Activated CD8-positive, alpha-beta memory T cell treated with anti-CD3 and anti-CD28 coated beads for 36 hours (primary cell): Measurements from ENCODE around the gene NR2F1. TPM values are rescaled to one million over a fixed set of nuclear protein-coding genes. Genes with fewer than 3 reads are reported as not detected.

Source experiments
- CTCF ChIA-PET: fragments of 350-600 bp; sonication (Branson Sonifier 250); formaldehyde crosslinking; loops from one replicate; lab custom pipeline; 2021; ENCODE audit warnings: antibody characterized with exemption; lab: Charles Lee
- POLR2A ChIA-PET: fragments of 350-600 bp; sonication (Branson Sonifier 250); formaldehyde crosslinking; loops from one replicate; lab custom pipeline; 2021; ENCODE audit warnings: antibody characterized with exemption; lab: Charles Lee
- total RNA-seq, 2 experiments: library from RNA; stranded (reverse); gene quantifications; one replicate each; pipeline ENCODE4 v1.2.3, GENCODE V29; 2021

NR2F1 gene
- total RNA-seq, 2 experiments from 2014 or later, result not detected

DNA sequence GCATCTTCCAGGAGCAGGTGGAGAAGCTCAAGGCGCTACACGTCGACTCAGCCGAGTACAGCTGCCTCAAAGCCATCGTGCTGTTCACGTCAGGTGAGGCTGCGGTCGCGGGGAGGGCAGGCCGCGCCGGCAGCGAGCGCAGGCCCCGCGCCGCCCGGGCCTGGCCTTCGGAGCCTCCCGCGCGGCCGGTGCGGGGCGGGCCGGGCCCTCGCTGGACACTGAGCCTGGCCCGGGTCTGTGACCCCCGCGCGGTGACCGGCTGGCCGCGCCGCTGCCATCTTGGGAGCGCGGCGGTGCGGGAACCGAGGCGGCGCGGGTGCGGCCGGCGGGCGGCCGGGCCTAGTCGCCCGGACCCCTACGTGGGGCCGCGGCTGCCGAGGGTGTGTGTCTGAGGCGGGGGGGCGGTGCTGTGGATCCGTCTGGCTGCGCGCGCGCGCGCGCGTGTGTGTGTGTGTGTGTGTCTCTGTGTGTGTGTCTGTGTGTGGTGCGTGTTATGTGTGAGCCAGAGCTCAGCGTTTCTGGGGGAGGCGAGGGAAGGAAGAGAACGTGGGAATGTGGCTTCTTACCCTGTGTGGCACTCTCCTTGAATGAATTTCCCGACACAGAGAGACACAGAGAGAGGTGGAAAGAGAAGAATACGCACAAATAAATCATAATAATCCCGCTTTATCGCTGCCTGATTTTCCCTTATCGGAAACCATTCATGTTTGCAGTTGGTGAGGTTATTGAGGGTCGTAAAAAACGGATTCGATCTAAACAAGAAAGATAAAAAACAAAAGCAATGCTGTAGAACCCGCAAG lies 5.5 kb downstream of the NR2F1 start:
- CTCF ChIA-PET, result no interaction called here
- POLR2A ChIA-PET, result no interaction called here

DNA sequence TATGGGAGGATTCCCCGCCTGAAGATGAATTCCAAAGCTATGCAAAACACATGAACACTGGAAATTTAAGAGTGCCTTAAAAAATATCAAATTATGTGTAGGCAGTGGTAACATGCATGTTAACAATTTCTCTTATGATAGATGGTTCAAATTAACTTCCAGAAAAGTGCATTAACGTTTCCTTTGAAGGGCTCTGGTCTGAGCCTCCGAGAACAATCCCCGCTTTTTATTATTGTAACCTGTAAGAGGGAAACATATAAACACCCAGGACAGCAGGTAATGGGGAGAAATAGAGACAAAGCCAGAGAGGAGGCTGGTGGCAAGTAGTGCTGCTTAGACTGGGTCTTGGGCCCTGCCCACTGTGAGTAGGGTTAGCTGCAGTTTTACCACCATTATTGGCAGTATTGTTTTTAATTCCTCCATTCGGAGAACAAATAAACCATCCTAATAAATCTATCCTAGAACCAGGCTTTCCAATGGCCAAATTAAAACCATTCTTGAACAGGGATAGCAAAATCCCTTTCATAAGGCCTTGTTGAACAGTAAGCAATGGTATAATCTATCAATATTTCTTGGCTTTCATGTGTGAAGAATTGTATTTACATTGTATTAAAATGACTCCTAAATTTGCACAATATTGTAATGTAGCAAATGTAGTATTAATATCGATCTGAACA lies 6.3 kb downstream of the NR2F1 start:
- ChIA-PET CTCF (no interaction called here), POLR2A (no interaction called here)

DNA sequence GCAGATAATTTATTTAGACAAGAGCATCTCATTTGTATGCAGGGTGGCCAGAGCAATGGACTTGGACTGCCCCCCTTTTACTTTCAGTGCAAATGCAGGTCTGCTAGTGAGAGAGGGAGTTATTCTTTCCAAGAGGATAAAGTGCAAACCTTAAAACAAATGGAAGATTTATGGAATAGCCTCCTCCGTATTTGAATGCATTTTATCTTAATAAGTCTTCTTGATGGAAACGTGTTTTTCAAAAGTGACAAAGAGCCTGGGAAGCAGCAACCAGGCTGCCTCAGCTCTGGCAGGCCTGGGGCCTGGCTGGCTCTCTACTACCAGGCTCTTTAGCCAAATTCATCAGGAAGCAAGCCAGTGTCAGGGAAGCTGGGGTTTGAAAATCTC lies 6.8 kb downstream of the NR2F1 start:
- POLR2A ChIA-PET, result interaction anchor here (0.6 kb wide), 1 partner anchor 18 kb away, joined by 3 read pairs; no protein-coding TSS in a partner anchor
- CTCF ChIA-PET, result no interaction called here

DNA sequence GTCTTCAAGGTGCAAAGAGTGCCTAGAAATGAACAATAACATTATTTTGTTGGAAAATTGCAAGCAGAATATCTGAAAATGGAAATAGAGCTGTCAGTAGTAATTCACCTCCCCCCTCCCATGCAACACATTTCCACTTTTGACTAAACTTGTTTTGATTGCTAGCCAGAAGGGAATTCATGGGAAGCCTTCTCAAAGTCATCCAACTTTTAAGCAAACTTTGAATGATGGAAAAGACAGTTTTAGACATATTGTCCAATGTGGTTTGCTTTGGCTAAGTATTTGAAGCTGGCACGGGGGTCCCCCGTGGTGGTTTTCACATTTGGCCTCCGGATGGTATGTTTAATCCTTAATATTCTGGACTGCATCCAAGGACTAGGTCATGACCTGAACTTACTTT lies 7.5 kb downstream of the NR2F1 start:
- POLR2A ChIA-PET, result interaction anchor here (0.6 kb wide), 1 partner anchor 19 kb away, joined by 3 read pairs; no protein-coding TSS in a partner anchor
- CTCF ChIA-PET, result no interaction called here

DNA sequence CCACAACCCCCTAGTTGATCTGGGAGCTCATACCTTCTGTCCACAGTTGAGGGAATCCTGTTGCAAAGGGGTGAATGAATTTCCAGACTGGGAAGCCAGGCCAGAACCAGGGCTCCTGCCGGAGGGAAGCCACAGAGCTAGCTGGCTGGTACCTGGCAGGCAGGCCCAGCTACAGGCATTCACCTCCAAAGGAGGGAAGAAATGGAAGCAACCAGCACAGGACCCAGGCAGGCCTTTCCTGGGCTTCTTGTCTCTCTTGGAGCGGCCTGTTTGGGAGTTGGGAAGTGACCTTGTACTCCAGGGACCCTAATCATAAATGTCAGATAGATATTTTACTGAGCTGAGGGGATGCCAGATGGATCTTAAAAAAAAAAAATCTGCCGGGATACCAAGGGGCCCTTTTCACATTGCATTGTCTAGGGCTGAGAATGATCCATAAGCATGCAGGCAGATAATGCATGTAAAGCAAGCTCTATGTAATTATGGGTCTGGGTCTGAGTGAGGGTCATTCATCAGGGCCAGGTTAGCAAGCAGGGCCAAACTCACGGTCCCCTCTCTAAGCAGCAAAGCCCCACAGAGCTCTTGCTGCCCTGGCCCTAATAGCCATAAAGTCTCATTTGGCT lies 8.4 kb downstream of the NR2F1 start:
- ChIA-PET POLR2A (no interaction called here), CTCF (no interaction called here)

DNA sequence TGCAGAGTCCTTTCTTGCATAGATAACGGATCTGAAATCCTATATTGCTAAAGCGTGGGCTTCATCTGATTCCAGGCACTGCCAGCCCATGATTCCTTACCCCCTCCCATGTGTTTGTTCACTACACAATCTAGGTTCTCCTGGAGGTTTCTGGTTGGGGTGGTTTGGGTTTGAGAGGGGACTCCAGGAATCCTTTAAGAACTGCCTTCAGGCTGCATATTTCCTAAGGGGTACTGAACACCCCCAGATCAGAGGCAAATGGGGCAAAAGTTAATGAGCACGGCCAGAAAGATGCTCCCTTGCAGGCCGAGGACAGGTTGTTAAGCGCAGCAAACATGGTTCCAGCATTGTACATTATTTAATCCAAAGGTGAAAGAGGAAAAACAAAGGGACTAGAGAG lies 9.9 kb downstream of the NR2F1 start:
- POLR2A ChIA-PET, result no interaction called here

DNA sequence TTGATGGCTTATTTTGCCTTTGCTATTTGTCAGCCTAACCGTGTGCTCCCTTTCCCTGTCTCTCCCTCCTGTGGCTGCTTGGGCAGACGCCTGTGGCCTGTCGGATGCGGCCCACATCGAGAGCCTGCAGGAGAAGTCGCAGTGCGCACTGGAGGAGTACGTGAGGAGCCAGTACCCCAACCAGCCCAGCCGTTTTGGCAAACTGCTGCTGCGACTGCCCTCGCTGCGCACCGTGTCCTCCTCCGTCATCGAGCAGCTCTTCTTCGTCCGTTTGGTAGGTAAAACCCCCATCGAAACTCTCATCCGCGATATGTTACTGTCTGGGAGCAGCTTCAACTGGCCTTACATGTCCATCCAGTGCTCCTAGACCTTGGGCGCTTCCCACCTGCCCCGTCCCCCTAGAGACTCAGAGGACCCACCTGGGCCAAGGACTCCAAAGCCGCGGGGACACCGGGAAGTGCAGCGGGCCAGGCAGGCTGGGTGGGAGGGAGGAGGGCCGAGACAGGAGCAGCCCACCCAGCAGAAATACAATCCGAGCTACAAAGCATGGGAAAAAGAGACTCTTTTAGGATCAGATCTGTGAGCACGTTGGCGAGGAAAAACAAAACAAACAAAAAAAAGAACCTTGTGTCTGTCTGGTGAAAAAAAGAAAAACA lies 10.6 kb downstream of the NR2F1 start:
- ChIA-PET CTCF (no interaction called here), POLR2A (no interaction called here)

More for the DNA sequence above, 9.9 kb downstream of the NR2F1 start:
- CTCF ChIA-PET, result no interaction called here

DNA sequence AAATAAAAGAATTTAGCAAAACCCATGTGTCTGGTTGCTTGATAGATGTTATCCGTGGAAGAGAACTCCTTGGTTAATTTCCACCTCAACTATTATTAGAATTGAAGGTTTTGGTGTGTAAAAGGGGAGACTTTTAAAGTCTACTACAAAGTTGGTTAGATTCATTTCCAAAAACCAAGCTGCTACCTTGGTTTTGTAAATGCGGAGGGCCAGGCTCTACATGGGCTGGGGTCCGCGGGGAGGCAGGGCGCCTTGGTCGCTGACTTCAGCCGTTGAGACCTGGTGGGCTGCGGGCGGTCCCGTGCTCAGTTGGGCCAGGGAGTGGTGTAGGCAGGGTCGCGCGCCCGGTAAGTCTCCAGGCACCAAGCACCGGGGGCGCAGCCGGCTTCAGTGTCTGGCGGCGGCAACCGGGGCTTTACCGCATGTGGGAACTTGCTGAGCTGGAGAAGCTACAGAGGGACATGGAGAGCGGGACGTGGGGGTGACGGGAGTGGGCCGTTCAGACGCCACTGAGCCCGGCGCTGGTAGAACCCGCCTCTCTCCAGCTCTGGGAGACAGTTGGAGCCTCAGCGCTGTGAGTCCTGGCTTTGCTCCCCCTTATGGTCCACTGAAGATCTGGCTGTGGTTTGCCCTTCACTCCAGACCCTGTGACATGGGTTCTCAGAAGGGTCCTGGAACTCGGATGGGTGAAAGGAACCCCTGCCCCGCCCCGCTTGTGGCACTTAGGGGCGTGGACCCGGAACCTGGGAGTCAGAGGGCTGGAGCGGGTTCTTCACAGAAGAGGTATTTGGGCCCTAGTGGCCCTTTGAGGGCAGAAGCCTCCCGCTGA lies 11.8 kb downstream of the NR2F1 start:
- CTCF ChIA-PET, result interaction anchor here (0.7 to 1.6 kb wide), 3 partner anchors 13 to 25 kb away, joined by 3 to 4 read pairs (median 3); no protein-coding TSS in a partner anchor
- POLR2A ChIA-PET, result no interaction called here

DNA sequence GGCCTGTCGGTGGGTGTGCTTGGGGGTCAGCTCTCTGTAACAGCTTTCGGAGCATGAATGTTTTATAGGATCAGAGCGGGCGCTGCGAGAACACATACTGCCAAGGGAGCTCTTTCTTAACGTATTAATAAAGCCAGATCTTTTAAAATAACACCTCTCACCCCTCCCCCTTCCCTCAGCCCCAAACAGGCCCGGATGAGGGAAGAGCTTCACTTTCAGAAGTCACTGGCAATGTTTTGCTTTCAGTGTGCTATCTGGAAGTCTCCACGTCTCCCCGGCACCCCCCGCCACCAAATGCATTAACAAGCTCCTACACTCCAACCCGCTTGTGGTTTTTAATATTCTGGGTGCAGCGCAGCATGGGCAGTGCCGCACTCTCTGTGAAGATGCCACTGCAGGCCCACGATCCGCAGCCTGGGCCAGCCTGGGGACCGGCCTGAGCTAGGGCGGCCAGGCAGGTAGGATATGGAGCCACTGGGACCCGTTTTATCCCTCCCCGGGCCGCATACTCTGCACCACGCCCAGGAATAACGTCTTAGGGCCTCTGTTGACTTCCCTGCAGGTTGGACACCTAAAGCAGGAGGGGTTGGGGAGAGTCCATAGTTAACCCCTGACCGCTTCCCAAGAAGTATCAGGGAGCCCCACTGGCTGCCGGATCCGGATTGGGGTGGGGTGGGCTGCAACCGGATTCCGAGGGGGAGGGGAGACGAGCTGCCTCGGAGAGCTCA lies 12.6 kb downstream of the NR2F1 start:
- ChIA-PET POLR2A (no interaction called here), CTCF (interaction anchor here (0.7 to 1.6 kb wide), 3 partner anchors 12 to 25 kb away, joined by 3 to 4 read pairs (median 3); no protein-coding TSS in a partner anchor)

DNA sequence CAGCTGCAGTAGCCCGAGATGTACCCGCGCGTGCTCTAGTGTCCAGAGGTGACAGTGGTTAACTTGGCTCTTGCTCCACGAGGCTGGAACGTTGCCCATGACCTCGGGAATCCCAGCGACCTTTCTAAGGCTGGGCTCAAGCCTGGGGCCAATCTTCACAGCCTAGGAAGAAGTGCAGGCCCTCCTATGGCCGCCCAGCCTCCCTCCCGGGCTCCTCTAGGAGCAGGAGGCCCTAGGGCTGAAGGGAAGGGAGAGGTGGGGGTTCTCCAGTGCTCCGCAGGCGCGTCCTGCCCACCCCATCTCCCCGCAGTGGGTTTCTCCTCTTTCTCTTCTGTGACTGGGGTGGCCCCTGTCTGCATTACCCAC lies 13.3 kb downstream of the NR2F1 start:
- ChIA-PET POLR2A (no interaction called here), CTCF (interaction anchor here (1.4 to 1.6 kb wide), 2 partner anchors 12 to 16 kb away, joined by 3 to 4 read pairs; no protein-coding TSS in a partner anchor)

DNA sequence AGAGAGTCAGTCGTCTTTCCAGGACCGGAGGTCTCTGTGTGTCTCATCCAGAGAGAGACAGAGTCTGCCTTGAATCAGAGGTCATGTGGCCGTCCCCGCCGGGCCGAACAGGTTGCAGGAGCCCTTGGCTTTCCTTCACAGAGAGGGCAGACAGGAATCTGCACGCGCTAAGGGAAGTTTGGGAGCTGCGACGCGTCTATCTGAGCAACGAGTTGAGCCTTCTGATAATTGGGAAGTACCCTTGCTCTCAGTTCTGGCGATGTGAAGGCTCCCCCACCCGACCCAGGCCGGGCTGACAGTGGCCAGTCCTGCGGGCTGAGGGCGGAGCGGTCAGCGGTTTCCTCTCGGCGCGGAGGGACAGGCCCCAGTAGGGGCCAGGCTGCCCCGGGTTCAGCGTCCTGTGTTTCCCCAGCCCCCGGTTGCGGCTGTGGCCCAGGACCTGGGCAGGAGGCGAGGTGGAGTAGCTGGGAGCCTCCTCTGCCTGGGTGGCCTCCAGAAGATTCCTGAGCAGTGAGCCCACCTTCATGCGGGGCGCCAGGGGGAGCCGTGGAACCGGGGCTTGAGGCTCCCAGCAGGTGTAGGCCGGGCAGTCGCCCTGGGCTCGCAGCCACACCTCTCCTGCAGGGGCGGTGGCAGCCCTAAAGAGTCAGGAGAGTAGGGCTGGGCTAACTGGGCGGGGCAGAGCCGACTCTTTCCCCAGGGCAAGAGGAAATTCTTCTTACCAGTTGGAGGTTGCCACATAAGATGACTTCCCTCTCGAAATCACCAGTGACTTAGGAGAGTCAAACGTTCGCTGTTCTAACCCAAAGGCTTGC lies 13.9 kb downstream of the NR2F1 start:
- ChIA-PET CTCF (interaction anchor here (1.1 to 1.6 kb wide), 2 partner anchors 16 to 28 kb away, joined by 3 to 5 read pairs; no protein-coding TSS in a partner anchor), POLR2A (interaction anchor here (0.6 kb wide), 1 partner anchor 151 kb away, joined by 5 read pairs; no protein-coding TSS in a partner anchor)

DNA sequence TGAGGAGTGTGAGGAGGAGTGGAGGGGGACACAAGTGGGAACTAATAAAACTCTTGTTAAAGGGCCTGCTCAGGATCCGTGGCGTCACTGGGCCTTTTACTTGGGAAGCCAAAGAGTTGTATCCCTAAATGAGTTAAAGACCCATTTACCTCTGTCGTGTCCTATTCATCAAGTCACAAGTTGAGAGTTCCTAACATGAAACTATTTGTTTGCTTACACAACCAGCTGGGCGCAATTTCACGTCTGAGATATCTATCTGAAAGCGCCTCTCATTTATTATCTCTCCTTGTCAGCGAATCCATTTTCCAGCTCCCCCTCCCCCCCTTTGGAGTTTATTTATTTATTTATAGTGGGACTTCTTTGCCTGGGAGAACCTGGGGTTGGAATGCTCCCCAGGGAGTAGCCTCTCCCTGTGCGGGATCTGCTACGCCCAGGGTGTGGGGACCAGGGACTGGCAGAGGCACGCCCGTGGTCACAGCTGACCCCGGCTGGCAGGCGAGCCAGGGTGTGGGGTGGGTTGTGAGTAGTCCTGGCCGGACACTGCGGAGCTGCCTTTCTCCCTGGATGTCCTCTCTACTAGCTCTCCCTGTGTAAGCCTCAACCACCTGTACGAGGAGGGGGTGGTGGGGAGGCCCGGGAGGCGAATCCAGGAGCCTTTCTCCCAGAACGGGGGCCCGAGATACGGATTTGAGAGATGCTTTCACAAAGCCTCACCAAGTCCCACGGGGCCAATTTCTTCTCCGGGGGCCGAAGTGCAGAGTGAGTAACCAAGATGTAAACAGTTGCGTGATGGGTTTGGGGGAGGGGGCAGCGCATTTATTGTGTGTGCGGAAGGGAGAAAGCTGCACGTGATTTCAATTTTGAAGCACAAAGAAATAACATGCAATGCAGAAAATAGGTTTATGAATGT lies 15.3 kb downstream of the NR2F1 start:
- POLR2A ChIA-PET, result no interaction called here
- CTCF ChIA-PET, result interaction anchor here (1.1 kb wide), 1 partner anchor 27 kb away, joined by 5 read pairs; no protein-coding TSS in a partner anchor

DNA sequence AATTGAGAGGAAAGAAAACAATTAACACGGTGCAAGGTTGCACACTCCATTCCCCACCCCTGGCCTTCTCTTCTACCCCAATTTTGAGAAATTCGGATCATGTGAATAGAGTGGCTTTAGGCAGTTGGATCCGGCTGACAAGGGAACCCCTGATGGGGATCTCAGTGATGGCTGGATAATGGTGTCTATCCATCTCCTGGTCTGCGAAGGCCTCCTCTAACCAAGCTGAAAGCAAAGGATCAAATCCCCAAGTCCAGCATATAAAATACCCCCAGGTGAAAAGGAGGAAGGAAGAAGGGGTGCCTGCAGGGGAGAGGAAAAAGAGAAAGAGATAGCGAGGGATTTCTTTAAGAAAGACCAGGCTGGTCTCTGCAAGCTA lies 16.0 kb downstream of the NR2F1 start:
- ChIA-PET POLR2A (no interaction called here), CTCF (no interaction called here)

DNA sequence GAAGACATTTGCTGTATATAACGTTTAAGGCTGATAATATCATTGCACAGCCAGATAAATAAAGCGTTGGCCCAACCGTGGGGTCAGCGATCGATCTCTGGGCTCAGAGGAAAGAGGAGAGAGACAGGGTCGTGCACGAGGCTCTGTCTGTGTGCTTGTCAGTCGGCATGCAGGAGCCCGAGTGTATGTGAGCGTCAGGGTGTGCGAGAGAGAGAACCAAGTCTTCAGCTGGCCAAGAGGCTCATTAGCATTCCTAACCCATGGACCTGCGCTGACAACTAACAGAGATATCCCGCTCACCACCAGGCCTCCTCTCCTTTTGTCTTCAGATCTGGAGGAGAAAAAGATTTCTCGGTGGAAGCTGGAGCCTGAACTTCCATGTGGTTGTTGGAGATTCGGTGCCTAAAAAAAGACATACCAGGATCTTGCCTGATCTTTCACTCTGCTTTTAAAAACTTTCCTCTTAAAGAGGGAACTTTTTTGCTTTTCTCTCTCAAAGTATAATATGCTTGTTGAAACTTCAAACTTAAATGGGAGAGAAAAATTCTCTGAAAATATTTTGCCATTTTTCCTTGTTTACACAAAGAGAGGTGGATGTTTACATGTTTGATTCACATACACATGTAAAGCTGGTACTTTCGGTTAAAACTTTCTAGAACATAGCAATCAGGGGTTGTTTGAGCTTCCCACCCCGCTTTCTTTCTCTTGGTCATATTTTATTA lies 16.5 kb downstream of the NR2F1 start:
- ChIA-PET CTCF (no interaction called here), POLR2A (no interaction called here)

DNA sequence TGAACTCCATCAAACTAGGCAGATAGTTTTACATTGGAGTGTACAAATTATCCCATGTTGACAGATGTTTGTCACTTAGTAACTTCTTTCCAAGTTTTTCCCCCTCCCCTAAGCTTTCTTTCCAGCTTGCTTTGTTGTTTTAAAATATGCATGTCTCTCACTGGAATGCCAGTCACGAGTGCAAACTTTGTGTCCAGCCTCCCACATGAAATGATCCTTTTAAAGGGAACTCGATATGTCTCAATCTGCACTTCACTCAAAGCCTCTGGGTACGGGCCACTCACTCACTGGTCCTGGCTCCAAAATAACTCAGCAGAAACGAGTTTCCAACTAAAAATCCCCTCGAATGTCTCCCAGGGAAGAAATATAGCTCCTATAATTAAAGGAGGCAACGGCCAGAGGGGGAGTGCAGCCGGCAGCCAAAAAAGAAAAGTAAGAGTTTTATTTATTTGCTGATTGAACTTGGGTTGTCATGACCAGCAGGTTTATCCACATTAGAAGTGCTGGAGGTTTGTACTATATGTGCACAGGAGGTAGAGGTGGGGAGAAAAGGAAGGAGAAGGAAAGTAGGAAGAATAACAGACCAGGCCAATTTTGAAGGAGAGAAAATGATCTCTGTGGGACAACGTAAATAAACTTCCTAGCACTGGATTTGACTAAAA lies 17.5 kb downstream of the NR2F1 start:
- ChIA-PET POLR2A (no interaction called here), CTCF (no interaction called here)
